Calu3 (cell line): Measurements from ENCODE around the gene NR1H2. TPM values are rescaled to one million over a fixed set of nuclear protein-coding genes. Genes with fewer than 3 reads are reported as not detected.
A peak's percentile ranks its signal among the peaks of the same experiment; 100 is the strongest.

Experiments used
- BruUV-seq: library from RNA; stranded (reverse); fragments of 400-500 nt; replicated peaks from 2 replicates; lab custom pipeline; 2021; lab: Mats Ljungman, UMichigan
- CTCF ChIA-PET: fragments of 300-600 bp; sonication (Branson Sonifier 250); formaldehyde crosslinking; loops from one replicate; lab custom pipeline; 2022; ENCODE audit warnings: antibody characterized with exemption; lab: Charles Lee
- DNase-seq: peaks from one replicate; pipeline ENCODE4 v3.0.0; 2022
- H3K27ac Mint-ChIP-seq: one replicate; pipeline ENCODE4 v1.8.0; 2022; ENCODE audit warnings: mixed read lengths; ENCODE audit not compliant: unreplicated experiment
- H3K27me3 Mint-ChIP-seq: one replicate; pipeline ENCODE4 v1.8.0; 2022; ENCODE audit warnings: mixed read lengths; ENCODE audit not compliant: unreplicated experiment
- H3K36me3 Mint-ChIP-seq: one replicate; pipeline ENCODE4 v1.8.0; 2022; ENCODE audit warnings: mild to moderate bottlenecking, moderate library complexity, mixed read lengths; ENCODE audit not compliant: insufficient read depth, unreplicated experiment
- H3K4me1 Mint-ChIP-seq: one replicate; pipeline ENCODE4 v1.8.0; 2022; ENCODE audit warnings: mild to moderate bottlenecking, low read depth, mixed read lengths; ENCODE audit not compliant: unreplicated experiment
- H3K4me3 Mint-ChIP-seq: one replicate; pipeline ENCODE4 v1.8.0; 2022; ENCODE audit warnings: mild to moderate bottlenecking, low read depth, moderate library complexity, mixed read lengths; ENCODE audit not compliant: unreplicated experiment
- H3K9me3 Mint-ChIP-seq: one replicate; pipeline ENCODE4 v1.8.0; 2022; ENCODE audit warnings: low read depth, mixed read lengths; ENCODE audit not compliant: unreplicated experiment
- intact Hi-C: fragments of 100-400 bp; cut with micrococcal nuclease; formaldehyde crosslinking; loops from one replicate; pipeline ENCODE4 v1.10.0; 2022; ENCODE audit not compliant: unreplicated experiment
- total RNA-seq: library from RNA; stranded (reverse); gene quantifications from 2 replicates; pipeline ENCODE4 v1.2.3, GENCODE V29; 2022
- TF ChIP-seq, protein P1 (sequence below): fragments of 200-600 bp; IDR thresholded peaks from one replicate; pipeline ENCODE4 v1.8.0; 2022; ENCODE audit warnings: antibody characterized with exemption; ENCODE audit not compliant: unreplicated experiment

Gene NR1H2
- total RNA-seq, 1 experiment from 2014 or later, result 77.5 TPM

DNA sequence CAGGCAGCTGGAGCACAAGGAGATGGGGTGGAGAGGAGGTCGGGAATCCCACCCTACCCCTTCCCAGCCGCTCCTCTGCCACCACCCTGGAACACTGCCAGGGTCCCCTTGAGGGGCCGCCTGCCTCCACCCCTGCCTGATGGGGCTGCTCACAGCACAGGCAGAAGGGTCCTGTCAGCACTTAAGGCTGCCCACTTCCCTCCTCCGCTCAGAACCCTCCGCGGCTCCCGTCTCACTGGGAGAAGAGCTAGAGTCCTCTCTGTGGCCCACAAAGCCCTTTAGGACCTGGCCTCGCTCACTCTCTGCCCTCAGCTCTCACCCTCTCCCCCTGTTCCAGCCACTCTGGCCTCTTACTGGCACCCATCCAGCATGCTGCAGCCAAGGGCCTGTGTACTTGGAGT, 4.5 kb downstream of the NR1H2 start:
- intact Hi-C loops, result no loop called here
- TF ChIP-seq, protein P1, sequence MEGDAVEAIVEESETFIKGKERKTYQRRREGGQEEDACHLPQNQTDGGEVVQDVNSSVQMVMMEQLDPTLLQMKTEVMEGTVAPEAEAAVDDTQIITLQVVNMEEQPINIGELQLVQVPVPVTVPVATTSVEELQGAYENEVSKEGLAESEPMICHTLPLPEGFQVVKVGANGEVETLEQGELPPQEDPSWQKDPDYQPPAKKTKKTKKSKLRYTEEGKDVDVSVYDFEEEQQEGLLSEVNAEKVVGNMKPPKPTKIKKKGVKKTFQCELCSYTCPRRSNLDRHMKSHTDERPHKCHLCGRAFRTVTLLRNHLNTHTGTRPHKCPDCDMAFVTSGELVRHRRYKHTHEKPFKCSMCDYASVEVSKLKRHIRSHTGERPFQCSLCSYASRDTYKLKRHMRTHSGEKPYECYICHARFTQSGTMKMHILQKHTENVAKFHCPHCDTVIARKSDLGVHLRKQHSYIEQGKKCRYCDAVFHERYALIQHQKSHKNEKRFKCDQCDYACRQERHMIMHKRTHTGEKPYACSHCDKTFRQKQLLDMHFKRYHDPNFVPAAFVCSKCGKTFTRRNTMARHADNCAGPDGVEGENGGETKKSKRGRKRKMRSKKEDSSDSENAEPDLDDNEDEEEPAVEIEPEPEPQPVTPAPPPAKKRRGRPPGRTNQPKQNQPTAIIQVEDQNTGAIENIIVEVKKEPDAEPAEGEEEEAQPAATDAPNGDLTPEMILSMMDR, result no peak
- peaks cover 73% of the 10 kb centered on the region for H3K36me3 Mint-ChIP-seq
- CTCF ChIA-PET, result no interaction called here
- no peaks in the 10 kb centered on the region for H3K9me3 Mint-ChIP-seq
- peaks cover 41% of the 10 kb centered on the region for H3K4me1 Mint-ChIP-seq
- DNase-seq, result no peak
- BruUV-seq, result no TSS peak
- H3K27ac Mint-ChIP-seq, result no peak overlapping the region
- no peaks in the 10 kb centered on the region for H3K27me3 Mint-ChIP-seq
- H3K4me3 Mint-ChIP-seq, result no peak overlapping the region

DNA sequence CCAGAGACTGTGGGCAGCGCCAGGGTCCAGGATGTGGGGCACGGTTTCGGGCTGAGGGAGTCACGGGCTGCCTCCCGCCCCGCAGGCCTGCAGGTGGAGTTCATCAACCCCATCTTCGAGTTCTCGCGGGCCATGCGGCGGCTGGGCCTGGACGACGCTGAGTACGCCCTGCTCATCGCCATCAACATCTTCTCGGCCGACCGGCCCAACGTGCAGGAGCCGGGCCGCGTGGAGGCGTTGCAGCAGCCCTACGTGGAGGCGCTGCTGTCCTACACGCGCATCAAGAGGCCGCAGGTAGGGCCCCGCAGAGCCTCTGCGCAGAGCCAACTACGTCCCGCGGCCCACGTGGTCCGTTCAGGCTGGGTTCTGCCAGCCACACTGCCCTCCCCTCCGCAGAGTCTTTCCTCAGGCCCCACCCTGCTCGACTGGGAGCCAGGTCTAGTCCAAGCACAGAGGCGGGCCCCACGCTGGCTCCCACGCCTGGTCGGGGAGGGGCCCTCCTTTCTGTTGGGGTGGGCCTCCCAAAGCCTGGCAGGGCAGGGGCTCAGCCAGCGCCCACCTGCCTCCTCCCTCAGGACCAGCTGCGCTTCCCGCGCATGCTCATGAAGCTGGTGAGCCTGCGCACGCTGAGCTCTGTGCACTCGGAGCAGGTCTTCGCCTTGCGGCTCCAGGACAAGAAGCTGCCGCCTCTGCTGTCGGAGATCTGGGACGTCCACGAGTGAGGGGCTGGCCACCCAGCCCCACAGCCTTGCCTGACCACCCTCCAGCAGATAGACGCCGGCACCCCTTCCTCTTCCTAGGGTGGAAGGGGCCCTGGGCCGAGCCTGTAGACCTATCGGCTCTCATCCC, 5.8 kb downstream of the NR1H2 start:
- H3K27me3 Mint-ChIP-seq, result no peaks in the 10 kb centered on the region
- peaks cover 65% of the 10 kb centered on the region for H3K36me3 Mint-ChIP-seq
- no peaks in the 10 kb centered on the region for H3K9me3 Mint-ChIP-seq
- no peak overlapping the region for H3K4me3 Mint-ChIP-seq
- no TSS peak for BruUV-seq
- intact Hi-C loops, result no loop called here
- TF ChIP-seq, protein P1, result no peak
- DNase-seq, result no peak
- H3K27ac Mint-ChIP-seq, result no peak overlapping the region
- peaks cover 29% of the 10 kb centered on the region for H3K4me1 Mint-ChIP-seq
- CTCF ChIA-PET, result no interaction called here

- no peaks in the 10 kb centered on the region for H3K27me3 Mint-ChIP-seq
- DNase-seq, result no peak
- H3K36me3 Mint-ChIP-seq, result peaks cover 59% of the 10 kb centered on the region
- peaks cover 27% of the 10 kb centered on the region for H3K4me1 Mint-ChIP-seq
- H3K4me3 Mint-ChIP-seq, result peak overlapping the region; percentile 97
- intact Hi-C loops, result no loop called here
- H3K9me3 Mint-ChIP-seq, result no peaks in the 10 kb centered on the region
- H3K27ac Mint-ChIP-seq, result peak overlapping the region; percentile 91
- TF ChIP-seq, protein P1, result no peak
- BruUV-seq, result no TSS peak
- CTCF ChIA-PET, result interaction anchor here (0.6 to 1.7 kb wide), 4 partner anchors 14 to 1295 kb away, joined by 4 to 8 read pairs (median 5); no protein-coding TSS in a partner anchor
These were observed 7.0 kb downstream of the NR1H2 start for GRCh38 chr19:50383001-50383851.

DNA sequence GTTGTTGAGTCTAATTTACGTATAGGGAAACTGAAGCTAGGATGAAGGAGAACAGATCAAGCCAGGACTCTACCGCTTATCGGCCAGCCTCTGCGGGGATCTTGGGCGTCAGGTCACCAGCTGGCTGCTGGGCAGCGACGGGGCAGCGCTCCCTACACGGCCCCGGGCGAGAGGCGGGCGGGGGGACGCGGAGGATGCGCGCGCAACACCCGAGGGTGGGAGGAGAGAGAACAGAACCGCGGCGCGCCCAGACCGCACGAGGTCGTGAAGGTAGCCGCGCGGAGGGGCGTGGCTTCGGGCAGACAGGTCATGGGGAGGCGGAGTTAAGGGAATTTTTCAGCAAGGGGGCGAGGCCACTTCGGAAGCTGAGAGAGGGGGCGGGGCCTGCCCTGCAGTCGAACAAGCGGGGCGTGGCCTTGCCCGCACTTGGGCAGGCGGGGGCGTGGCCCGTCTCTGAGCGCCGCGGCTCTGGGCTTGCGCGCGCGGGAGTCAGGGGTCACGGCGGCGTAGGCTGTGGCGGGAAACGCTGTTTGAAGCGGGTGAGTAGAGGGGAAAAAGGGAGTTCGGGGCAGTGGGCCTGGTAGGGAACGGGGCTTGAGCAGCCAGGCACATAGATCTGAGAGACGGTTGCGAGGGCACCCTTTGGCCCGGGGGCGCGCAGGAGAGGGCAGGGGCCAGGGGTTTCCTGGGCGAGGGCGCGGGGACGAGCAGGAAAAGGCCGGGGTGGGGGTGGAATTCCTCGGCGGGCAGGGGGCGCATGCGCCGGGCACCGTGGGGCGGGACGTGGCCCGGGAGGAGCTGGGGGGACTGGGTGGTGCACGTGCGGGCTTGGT, 7.8 kb downstream of the NR1H2 start, which contains the start of gene POLD1:
Gene POLD1, plus strand, starts transcription at position 496 of the 833 bp plus-strand sequence. CDS start 14,505 bp downstream, outside the sequence.
- peaks cover 51% of the 10 kb centered on the region for H3K36me3 Mint-ChIP-seq
- no TSS peak for BruUV-seq
- TF ChIP-seq, protein P1, result no peak
- CTCF ChIA-PET, result interaction anchor here (0.6 to 1.7 kb wide), 5 partner anchors 15 to 1295 kb away, joined by 4 to 8 read pairs (median 4); partner anchors contain the start of gene JOSD2
- peak; percentile 99 for DNase-seq
- H3K27me3 Mint-ChIP-seq, result no peaks in the 10 kb centered on the region
- H3K4me1 Mint-ChIP-seq, result peaks cover 27% of the 10 kb centered on the region
- H3K4me3 Mint-ChIP-seq, result peak within 1 kb of the TSS; percentile 97
- intact Hi-C loops, result no loop called here
- H3K9me3 Mint-ChIP-seq, result no peaks in the 10 kb centered on the region
- H3K27ac Mint-ChIP-seq, result peak within 1 kb of the TSS; percentile 91
